DMS79 treated with DMSO at 0.1 percent for 48 hours (cell line): ENCODE measurements around the gene MAP1LC3B.

Source experiments
- DNase-seq: peaks from one replicate; lab custom pipeline; 2025; lab: John Stamatoyannopoulos, UW

The MAP1LC3B gene

DNA sequence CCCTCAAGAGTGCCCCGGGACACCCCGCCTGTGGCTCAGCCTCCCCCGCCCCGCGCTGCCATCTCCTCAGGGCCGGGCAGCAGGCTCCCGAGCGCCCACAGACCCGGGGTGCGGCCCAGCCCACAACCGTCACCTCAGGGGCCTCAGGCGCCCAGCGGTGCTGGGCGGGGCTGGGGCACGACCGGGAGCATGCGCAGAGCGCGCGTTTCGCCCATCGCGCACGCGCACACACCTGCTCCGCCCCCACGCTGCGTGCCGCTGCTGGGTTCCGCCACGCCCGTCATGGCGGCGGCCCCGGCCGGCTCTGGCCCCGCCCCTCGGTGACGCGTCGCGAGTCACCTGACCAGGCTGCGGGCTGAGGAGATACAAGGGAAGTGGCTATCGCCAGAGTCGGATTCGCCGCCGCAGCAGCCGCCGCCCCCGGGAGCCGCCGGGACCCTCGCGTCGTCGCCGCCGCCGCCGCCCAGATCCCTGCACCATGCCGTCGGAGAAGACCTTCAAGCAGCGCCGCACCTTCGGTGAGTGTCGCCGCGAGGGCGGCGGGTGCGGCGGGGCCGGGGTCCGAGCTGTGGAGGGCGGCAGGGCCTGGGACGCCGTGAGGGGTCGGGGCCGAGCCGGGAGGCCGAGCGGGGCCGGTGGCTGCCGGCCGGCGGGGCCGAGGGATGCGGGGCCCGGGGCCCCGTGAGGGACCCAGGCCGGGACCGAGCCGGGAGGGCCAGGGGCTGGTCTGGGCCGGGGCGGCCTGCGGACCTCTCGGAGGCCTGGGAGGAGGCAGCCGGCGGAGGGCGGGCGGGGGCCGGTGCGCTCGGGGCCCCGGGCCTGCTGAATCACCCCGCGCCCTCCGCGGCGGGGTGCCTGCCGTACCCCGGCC is at the start of gene MAP1LC3B:
TSS of gene MAP1LC3B (plus strand) at position 387 of the 871 bp plus-strand sequence. CDS start at position 479, 92 bp downstream.
- peak; percentile 77 for DNase-seq

DNA sequence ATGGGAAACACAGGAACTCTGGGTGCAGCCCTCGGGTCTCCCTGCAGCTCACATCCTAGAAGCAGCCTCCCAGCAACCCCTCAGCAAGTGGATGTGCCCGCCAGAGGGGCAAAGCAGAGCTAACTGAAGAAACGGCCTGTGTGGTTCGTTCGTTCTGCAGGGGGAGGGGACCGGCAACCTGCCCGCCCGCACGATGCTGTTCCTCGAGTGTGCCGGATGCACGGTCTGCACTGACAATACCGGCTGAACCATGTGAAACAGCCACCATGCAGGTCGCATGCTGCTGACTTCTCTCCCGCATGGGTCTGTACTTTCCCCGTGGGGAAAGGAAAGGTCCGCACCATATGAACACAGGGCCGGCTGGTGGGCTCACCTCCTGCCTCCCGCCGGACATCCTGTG is 49.6 kb upstream of the MAP1LC3B start:
- DNase-seq: no peak

DNA sequence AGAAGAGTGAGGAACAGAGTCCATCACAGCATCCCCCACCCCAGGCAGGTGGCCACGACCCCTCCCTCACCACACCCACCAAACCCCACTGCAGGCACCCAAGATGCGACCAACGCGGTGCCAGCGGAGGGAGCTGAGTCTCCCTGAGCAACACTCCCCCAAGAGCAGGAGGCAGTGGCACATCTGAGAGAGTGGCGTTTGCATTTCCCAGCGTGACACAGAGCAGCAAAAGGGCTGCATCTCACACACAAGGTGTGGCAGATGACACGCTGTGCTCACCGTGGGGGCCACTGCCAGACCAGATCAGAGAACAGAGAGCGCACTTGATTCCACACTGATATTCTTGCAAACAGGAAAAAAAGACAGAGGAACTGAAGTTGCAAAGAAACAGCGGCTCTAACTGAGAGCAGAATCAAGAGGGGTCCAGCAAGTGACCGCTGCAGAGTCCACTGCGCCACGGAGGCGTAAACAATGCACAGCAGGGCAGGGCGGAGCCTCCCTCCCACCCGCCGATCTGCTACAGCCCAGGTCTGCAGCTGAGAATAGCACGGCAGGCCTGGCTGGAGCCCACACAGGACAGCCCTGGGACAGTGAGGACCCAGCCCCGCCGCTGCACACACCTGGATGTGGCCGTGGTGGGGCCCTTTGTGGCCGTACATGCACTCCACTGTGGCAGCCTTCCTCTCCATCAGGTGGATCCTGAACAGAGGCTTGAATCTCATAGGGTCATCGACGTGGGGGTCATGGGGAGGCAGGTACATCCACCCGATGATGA is 49.0 kb upstream of the MAP1LC3B start:
- no peak for DNase-seq

DNA sequence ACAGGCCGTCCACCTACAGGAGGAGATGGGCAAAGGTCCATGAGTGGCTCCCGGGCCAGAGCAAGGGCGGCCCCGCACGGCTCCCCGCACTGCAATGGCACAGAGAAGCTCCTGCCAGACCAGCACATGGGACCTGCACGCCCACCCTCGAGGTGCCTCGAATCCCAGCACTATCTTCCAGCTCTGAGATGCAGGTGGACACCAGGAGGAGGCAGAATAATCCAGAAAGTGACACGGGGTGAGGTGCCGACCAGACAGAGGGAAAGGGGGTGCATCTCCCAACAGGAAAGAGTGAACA is 48.4 kb upstream of the MAP1LC3B start:
- no peak for DNase-seq

DNA sequence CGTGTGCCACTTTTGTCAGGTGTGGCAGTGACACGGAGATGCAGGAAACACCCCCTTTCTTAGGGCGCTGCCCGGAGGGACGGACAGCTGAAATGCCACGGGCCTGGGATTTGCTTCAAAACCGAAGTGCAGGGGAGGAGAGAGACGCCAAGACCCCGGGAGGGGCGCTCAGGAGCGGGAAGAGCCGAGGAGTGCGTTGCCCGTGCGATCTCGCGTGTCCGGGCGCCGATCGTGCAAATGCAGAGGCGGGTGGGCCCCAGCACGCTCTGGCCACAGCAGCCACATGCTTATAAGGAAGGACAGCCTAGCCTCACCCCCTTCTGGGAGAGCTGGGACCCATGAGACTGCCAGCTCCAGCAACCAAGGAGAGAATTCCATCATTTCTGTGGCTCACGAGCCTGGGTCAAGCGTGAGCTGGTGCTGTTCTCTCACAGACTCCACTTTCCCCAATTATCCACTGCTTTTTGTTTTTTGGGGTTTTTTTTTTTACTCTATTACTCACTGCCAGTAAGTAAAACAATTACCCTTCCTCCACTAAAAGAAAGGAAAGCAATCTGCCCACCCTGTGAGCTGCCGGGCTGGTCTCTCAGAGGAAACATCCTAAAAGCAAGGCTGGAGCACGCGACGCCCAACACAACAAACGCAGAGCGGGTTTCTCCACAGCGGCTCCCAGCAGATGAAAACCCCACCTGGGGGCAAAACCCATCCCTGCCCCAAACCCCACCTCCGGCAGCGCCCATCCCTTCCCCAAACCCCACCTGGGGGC is 47.8 kb upstream of the MAP1LC3B start:
- DNase-seq: no peak

DNA sequence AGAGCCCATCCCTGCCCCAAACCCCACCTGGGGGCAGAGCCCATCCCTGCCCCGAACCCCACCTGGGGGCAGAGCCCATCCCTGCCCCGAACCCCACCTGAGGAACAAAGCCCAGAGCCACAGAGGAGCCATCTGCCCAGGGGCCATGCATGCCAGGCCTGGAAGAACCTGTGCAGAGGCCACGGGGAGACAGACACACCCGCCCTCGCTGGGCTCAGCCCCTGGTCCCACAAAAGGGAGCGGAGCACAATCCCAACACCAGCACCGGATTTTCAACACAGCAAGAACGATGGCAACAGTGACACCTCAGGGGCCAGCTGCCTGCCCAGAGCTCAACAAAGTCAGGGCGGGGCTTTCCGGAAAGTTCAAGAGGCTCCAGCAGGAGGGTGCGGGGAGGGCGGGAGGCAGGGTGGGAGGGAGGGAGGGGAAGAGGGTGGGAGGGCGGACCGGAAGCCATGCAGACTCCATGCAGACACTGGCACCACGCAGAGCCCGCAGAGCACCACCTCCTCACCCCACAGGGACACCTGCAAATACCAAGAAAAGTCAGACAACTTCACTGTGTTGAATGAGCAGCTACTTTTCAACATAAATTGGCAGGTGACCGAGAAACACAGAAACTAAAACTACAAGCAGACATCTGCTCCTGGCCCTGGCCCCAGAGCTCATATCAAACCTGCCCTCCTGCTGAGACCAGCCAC is 47.1 kb upstream of the MAP1LC3B start:
- DNase-seq: no peak

DNA sequence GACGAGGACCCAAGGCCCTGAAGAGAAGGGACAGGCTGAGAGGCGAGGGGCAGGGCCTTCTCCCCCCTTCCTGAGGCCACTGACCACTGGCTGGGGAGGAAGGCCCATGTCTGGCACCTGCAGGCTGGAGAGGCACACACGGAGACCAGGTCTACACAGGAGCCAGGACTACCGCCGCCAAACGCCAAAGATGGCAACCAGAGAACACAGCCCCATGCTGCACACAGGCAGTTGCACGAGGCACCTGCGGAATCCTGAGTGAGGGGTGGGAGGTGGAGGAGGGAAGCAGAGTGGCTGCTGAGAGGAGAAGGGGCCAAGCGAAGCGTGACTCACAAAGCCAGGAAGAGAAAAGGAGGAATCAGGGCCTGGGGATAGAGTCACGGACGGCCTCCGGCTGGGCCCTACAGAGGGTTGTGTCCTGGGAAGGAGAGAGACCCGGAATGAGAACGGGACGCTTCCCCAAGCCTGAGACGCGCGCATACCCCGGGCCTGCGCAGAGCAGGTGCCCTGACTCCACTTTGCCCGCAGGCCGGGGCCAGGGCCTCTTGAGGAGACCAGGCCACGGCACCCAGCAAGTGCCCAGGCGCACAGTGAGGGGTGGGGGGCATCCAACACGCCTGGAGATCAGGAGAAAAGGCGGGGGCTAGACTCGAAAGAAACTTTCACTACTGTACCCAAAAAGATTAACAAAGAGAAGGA is 46.3 kb upstream of the MAP1LC3B start:
- DNase-seq: no peak

DNA sequence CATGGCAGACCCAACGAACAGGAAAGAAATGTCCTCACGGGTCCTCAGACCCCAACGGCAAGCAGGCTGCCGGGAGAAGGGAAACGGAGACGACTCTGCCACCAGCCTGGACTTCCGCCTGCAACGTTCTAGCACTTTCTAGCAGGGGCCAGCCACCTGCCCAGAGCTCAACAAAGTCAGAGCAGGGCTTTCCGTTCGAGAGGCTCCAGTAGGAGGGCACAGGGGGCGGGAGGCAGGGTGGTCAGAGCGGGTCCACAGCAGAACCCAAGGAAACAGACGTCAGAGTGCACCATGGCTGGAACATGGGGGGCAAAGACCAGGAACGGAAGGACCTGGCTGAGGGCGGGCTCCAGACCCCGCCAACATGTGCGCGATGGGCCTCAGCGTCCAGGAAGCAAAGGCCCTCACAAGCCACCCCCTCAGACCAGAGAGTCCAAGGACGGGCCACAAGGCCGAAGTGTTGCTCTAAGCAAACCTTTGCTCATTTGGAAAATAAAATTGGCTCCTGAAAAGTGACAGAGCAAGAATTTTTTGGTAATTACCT is 45.5 kb upstream of the MAP1LC3B start:
- no peak for DNase-seq

DNA sequence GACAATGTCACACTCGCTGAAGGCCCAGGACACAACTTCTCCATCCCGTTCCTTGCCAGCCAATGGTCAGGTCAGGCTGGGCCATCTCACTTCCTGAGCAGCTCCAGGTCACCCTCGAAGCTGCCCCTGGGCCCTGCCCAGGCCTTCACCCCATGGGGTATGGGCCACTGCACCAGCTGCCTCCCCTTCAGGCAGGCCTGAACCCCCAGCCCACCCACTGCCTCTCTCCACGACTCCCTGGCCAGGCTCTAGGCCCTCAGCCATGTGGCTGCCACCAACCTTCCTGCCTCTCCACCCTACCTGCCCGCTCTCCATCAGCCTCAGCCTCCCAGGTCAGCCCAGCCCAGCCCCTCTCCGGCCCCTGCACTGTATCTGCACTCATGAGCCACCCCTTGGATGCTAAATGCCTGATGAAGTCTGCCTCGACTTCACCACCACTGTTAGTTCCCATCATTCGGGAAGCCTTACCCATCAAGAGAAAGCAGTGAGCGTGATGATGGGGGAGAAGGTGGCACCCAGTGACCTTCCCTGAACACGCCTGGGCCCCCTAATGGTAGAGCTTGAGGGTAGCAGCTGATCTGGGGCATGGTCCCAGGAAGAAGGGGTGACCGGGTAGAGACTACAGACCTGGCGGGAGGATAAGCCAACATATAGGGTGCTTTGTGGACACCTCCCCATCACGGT is 44.1 kb upstream of the MAP1LC3B start:
- DNase-seq: no peak

DNA sequence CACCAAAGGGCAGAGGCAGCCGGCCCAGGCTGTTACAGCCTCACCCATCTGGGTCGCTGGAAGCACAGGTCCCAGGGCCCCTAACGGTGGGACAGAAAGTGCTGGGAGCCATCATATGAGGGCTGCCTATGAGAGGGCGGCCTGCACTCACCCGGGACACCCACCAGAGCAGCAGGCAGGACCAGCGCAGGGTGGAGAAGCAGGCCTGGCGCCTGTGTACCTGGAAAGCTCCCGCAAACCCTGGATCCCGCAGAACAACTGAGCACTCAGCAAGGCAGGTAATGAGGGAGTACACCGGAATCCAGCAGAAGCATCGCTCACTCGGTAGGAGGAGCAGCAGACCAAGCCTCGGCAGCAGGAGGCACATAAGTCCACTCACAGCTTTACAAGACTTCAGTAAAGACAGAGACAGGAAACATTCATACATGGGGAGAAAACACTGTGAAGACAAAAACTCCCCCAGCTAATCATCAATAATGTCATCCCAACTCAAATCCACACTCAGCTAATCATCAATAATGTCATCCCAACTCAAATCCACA is 43.4 kb upstream of the MAP1LC3B start:
- DNase-seq: no peak

DNA sequence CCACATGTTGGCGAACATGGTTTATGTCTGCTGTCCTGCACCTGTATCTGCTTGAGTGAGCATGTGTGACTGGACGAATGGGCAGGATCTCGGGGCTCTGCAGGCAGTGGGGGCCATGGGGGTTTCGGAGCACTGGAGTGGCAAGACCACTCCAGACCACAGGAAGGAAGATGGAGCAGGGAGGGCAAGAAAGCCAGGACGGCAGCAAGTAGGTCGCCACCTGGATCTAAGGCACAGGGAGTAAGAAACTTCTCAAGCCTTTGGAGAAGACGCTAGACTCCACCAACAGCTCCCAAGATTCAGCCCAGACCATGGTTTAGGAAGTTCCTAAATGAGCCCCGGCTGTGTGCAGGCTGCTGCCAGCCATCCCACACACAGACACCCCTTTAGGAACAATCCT is 42.1 kb upstream of the MAP1LC3B start:
- no peak for DNase-seq

DNA sequence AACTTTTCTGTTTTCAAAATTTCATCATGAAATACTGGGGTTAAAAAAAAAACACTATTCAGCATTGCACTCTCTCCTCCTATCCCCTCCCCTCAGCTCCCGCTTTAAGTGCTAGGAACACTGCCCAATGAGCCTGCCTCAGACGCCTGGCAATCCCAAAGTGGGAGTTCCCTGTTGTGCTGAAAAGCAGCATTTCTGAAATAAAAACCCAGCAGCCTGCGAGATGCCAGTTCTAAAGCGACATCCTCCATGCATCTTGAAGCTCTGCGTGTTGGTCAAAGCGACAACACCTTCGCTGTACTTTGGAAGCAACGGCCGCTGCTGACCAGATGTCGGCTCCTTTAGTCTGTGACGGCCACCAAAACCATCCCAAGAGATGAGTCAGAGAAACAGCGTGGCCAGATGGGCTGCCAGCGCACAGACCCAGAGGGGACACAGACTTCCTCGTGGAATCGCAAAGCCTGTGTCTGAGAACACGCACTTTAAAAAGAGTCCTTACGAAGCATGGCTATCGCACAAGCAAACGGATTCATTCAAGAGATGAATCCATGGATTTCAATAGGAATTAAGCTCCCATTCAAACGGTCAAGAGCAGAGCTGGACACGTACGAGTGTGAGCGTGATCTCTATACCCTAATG is 41.3 kb upstream of the MAP1LC3B start:
- DNase-seq: no peak

DNA sequence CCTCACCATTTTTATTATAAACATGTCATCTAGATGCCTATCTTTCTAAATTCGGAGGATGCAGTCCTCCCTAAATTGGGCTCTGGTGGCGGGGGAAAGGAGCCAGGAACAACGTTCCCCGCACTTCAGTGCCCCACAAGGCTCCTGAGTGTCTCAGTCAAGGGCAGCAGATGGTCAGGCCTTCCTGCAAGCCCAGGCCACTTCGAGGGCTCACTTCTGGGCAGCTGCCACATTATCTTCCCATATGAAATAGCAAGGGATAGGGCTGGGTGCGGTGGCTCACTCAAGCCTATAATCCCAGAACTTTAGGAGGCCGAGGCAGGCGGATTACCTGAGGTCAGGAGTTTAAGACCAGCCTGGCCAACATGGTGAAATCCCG is 40.8 kb upstream of the MAP1LC3B start:
- DNase-seq: no peak

DNA sequence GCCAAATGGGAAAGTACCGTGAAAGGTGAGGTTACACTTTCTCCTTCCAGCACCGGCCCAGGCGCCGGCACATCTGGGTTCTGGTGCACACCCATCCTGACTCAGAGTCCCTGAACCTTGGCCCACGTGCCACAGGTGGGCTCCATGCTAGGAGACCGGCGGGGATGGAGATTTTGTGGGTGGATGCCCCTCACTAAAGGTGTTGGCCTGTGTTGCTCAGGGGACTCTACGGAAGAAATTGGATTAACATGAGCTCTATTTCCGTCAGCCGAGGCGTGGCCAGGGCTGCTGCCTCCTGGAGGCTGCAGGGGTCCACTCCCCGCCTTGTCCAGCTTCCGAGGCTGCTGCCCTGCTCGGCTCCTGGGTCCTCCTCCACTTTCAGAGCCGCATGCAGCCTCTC is 39.3 kb upstream of the MAP1LC3B start:
- DNase-seq: no peak

DNA sequence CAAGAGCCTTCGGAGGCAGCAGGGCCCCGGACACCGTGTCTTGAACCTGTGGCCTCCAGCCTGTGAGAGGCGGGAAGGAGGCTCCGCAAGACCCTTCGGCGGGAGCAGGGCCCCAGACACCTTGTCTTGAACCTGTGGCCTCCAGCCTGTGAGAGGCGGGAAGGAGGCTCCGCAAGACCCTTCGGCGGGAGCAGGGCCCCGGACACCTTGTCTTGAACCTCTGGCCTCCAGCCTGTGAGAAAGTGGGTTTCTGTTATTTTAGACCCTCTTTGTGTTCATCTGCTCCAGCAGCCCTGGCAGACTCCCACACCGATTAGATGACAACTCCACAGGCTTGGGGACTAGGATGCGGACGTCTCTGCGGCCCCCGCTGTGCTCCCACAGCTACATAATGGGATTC is 38.5 kb upstream of the MAP1LC3B start:
- DNase-seq: no peak

DNA sequence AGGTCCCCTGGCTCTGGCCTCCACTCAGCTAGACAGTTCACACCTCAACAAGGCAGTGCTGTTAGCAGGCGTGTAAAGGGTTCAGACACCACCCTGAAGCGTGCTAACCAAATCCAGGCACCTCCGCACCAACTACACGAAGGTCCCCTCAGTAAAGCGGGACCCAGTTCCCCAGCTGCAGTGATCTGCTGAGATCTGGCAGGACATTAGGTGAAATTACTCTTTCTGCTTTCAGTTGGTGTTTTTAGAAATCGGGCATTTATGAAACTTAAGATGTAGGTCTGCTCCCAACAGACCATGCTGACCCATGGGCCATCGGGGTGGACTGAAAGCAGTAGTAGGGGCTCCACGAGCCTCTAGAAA is 35.7 kb upstream of the MAP1LC3B start:
- DNase-seq: no peak

DNA sequence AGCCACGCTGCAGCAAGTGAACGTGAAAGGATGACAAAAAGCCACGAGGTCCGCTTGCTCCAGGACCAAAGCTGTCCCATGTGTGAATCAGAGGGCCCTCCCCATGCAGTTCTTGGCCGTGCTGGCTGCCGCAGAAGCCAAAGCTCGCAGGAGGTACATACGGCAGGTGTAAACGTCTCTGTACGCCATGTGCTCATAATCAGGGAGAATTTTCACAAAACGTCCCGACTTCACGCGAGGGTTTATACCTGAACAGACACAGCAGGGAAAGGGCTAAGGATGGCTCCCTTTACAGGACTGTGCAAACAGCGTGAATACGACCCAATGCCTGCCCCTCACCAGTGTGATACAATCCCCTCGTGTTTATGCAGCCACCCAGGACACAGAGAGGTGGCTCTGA is 33.9 kb upstream of the MAP1LC3B start:
- DNase-seq: no peak

DNA sequence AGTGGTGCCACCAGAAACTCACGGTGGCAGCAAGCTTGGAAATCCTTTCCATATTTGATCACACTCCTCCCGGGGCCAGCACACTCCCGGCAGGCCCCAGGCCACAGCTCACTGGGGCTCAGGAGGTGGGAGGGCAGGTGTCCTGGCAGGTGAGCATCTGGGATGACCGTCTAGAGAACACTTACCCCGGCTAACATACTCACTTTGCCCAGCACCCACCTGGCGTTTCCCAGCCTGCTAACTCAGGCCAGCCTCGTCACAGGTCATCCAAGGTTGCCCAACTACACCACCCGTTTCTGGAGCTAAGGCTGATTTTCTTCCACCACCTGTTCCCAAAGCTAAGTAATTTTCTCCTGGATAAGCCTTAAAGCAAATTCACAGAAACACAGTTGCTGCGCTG is 33.4 kb upstream of the MAP1LC3B start:
- no peak for DNase-seq

DNA sequence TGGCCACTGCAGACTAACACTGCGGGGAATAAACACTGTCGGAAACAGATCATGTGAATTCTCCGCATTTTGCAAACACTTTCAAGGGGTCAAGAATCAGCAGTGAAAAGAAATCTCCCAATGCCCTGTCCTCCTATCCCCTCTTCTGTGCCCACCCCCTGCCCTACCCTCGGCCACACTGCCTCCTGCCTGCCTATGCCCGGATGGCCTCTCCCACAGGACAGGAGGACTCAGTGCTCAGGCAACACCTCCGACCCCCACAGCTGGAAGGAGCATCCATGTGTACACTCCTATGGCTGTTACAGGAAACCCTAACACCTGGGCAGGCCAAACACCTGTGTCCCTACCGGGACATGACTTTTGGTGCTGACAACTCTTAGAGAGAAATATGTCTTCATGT is 33.0 kb upstream of the MAP1LC3B start:
- DNase-seq: no peak
